Measurements from ENCODE around the gene CCDC30. TPM values are rescaled to one million over a fixed set of nuclear protein-coding genes. Genes with fewer than 3 reads are reported as not detected.

CCDC30 gene
- total RNA-seq, 1 donor from 2014 or later: 2.0 TPM

- no peak for DNase-seq (ENCODE audit: low spot score)
- H3K4me1 Mint-ChIP-seq: no peaks in the 10 kb centered on the region
- no peaks in the 10 kb centered on the region for H3K36me3 Mint-ChIP-seq
- H3K4me3 ChIP-seq: no peak overlapping the region
- TF ChIP-seq, protein P1, sequence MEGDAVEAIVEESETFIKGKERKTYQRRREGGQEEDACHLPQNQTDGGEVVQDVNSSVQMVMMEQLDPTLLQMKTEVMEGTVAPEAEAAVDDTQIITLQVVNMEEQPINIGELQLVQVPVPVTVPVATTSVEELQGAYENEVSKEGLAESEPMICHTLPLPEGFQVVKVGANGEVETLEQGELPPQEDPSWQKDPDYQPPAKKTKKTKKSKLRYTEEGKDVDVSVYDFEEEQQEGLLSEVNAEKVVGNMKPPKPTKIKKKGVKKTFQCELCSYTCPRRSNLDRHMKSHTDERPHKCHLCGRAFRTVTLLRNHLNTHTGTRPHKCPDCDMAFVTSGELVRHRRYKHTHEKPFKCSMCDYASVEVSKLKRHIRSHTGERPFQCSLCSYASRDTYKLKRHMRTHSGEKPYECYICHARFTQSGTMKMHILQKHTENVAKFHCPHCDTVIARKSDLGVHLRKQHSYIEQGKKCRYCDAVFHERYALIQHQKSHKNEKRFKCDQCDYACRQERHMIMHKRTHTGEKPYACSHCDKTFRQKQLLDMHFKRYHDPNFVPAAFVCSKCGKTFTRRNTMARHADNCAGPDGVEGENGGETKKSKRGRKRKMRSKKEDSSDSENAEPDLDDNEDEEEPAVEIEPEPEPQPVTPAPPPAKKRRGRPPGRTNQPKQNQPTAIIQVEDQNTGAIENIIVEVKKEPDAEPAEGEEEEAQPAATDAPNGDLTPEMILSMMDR (IDR thresholded peaks at IDR 0.05): no peak
- TF ChIP-seq EZH2phosphoT487 (IDR thresholded peaks at IDR 0.05) (no peak), EZH2 (IDR thresholded peaks at IDR 0.05) (no peak)
- no peak overlapping the region for H3K27ac ChIP-seq
- H3K27ac Mint-ChIP-seq: no peak overlapping the region
- no peak overlapping the region for H2AFZ ChIP-seq (replicated peaks)
- peaks cover 3% of the 10 kb centered on the region for H3K27me3 Mint-ChIP-seq (ENCODE audit: insufficient read depth, low read depth)
- H3K9ac ChIP-seq: no peak overlapping the region
- H3K9me3 Mint-ChIP-seq: no peaks in the 10 kb centered on the region
- no peaks in the 10 kb centered on the region for H3K79me2 ChIP-seq (ENCODE audit: low read depth)
- H3K9me3 ChIP-seq (ENCODE audit: low read depth): no peaks in the 10 kb centered on the region
- H3K36me3 ChIP-seq: no peaks in the 10 kb centered on the region
- no peaks in the 10 kb centered on the region for H3K4me1 ChIP-seq
- H3K4me2 ChIP-seq: no peak overlapping the region
- no peak overlapping the region for H3K4me3 Mint-ChIP-seq
- H4K20me1 ChIP-seq (ENCODE audit: low read depth): no peaks in the 10 kb centered on the region
- no peaks in the 10 kb centered on the region for H3F3A ChIP-seq (ENCODE audit: low read depth)
- H3K27me3 ChIP-seq: no peaks in the 10 kb centered on the region
These were observed 29.7 kb upstream of the CCDC30 start for GRCh38 chr1:42433369-42433768.

- Histone ChIP-seq H3K9ac (no peak overlapping the region), H3K4me1 (no peaks in the 10 kb centered on the region), H3F3A (ENCODE audit: low read depth) (no peaks in the 10 kb centered on the region), H3K36me3 (no peaks in the 10 kb centered on the region), H3K79me2 (ENCODE audit: low read depth) (no peaks in the 10 kb centered on the region), H4K20me1 (ENCODE audit: low read depth) (no peaks in the 10 kb centered on the region), H2AFZ (replicated peaks) (no peak overlapping the region), H3K4me3 (no peak overlapping the region), H3K27me3 (no peaks in the 10 kb centered on the region), H3K4me2 (no peak overlapping the region), H3K27ac (no peak overlapping the region), H3K9me3 (ENCODE audit: low read depth) (no peaks in the 10 kb centered on the region)
- Mint-ChIP-seq H3K27me3 (ENCODE audit: insufficient read depth, low read depth) (peaks cover 3% of the 10 kb centered on the region), H3K4me3 (no peak overlapping the region), H3K27ac (no peak overlapping the region), H3K4me1 (no peaks in the 10 kb centered on the region), H3K9me3 (no peaks in the 10 kb centered on the region), H3K36me3 (no peaks in the 10 kb centered on the region)
- TF ChIP-seq EZH2 (IDR thresholded peaks at IDR 0.05): no peak
- no peak for TF ChIP-seq EZH2phosphoT487 (IDR thresholded peaks at IDR 0.05)
- DNase-seq (ENCODE audit: low spot score): no peak
These were observed 28.7 kb upstream of the CCDC30 start for GRCh38 chr1:42434340-42434739.

- Mint-ChIP-seq H3K36me3 (no peaks in the 10 kb centered on the region), H3K27me3 (ENCODE audit: insufficient read depth, low read depth) (no peaks in the 10 kb centered on the region), H3K27ac (no peak overlapping the region), H3K4me3 (no peak overlapping the region), H3K4me1 (no peaks in the 10 kb centered on the region), H3K9me3 (no peaks in the 10 kb centered on the region)
- no peaks in the 10 kb centered on the region for H3K79me2 ChIP-seq (ENCODE audit: low read depth)
- H3K27me3 ChIP-seq: no peaks in the 10 kb centered on the region
- no peak overlapping the region for H2AFZ ChIP-seq (replicated peaks)
- H3K4me3 ChIP-seq: no peak overlapping the region
- no peak for DNase-seq (ENCODE audit: low spot score)
- no peaks in the 10 kb centered on the region for H3F3A ChIP-seq (ENCODE audit: low read depth)
- no peaks in the 10 kb centered on the region for H3K9me3 ChIP-seq (ENCODE audit: low read depth)
- H4K20me1 ChIP-seq (ENCODE audit: low read depth): no peaks in the 10 kb centered on the region
- H3K9ac ChIP-seq: no peak overlapping the region
- H3K4me2 ChIP-seq: no peak overlapping the region
- H3K27ac ChIP-seq: no peak overlapping the region
- TF ChIP-seq, protein P1 (IDR thresholded peaks at IDR 0.05): no peak
- TF ChIP-seq EZH2phosphoT487 (IDR thresholded peaks at IDR 0.05): no peak
- TF ChIP-seq EZH2 (IDR thresholded peaks at IDR 0.05): no peak
- no peaks in the 10 kb centered on the region for H3K36me3 ChIP-seq
- no peaks in the 10 kb centered on the region for H3K4me1 ChIP-seq
These were observed 23.1 kb upstream of the CCDC30 start for GRCh38 chr1:42439940-42440339.

- Mint-ChIP-seq H3K27me3 (ENCODE audit: insufficient read depth, low read depth) (no peaks in the 10 kb centered on the region), H3K4me3 (no peak overlapping the region), H3K4me1 (no peaks in the 10 kb centered on the region), H3K36me3 (no peaks in the 10 kb centered on the region), H3K27ac (no peak overlapping the region), H3K9me3 (no peaks in the 10 kb centered on the region)
- DNase-seq (ENCODE audit: low spot score): no peak
- no peak overlapping the region for H3K4me2 ChIP-seq
- H3K27me3 ChIP-seq: no peaks in the 10 kb centered on the region
- H3K4me1 ChIP-seq: no peaks in the 10 kb centered on the region
- H3K36me3 ChIP-seq: no peaks in the 10 kb centered on the region
- no peaks in the 10 kb centered on the region for H3K9me3 ChIP-seq (ENCODE audit: low read depth)
- TF ChIP-seq, protein P1 (IDR thresholded peaks at IDR 0.05): no peak
- TF ChIP-seq EZH2 (IDR thresholded peaks at IDR 0.05): no peak
- TF ChIP-seq EZH2phosphoT487 (IDR thresholded peaks at IDR 0.05): no peak
- no peaks in the 10 kb centered on the region for H3K79me2 ChIP-seq (ENCODE audit: low read depth)
- no peak overlapping the region for H2AFZ ChIP-seq (replicated peaks)
- no peaks in the 10 kb centered on the region for H3F3A ChIP-seq (ENCODE audit: low read depth)
- no peak overlapping the region for H3K9ac ChIP-seq
- H3K27ac ChIP-seq: no peak overlapping the region
- H3K4me3 ChIP-seq: no peak overlapping the region
- no peaks in the 10 kb centered on the region for H4K20me1 ChIP-seq (ENCODE audit: low read depth)
These were observed 20.4 kb upstream of the CCDC30 start for GRCh38 chr1:42442662-42443061.

All from neural progenitor cell (in vitro differentiated cells).